ENCODE measurements around the gene CCDC63.
A peak's percentile ranks its signal among the peaks of the same experiment; 100 is the strongest.

The CCDC63 gene

DNA sequence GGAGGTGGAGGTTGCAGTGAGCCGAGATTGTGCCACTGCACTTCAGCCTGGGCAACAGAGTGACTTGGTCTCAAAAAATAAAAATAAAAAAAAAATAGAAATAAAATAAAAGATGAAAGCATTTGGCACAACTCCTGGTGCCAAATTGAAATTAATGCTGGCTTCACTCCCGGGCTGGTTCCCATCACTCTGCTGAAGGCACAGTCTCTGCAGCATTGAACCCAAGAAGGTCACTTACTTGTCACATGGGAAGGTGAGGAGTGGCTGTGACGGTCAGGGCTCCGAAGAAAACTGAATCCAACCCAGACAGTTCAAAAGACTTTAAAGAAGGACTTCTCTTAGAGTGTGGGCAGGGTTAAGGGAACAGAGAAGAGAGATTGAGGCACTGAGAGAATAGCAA lies 10.5 kb upstream of the CCDC63 start:
- Histone ChIP-seq H3K4me1 (ENCODE audit: insufficient read depth, poor library complexity, severe bottlenecking) (no peaks in the 10 kb centered on the region), H3K36me3 (ENCODE audit: low read depth) (no peaks in the 10 kb centered on the region), H3K4me3 (ENCODE audit: severe bottlenecking) (no peak overlapping the region), H3K27ac (ENCODE audit: poor library complexity, severe bottlenecking) (no peak overlapping the region), H3K27me3 (ENCODE audit: insufficient read depth, poor library complexity, severe bottlenecking) (no peaks in the 10 kb centered on the region), H3K9me3 (ENCODE audit: severe bottlenecking) (no peaks in the 10 kb centered on the region)
- ATAC-seq (ENCODE audit: low read depth) (no peak), DNase-seq (ENCODE audit: low spot score) (no peak)
- TF ChIP-seq, protein P1, sequence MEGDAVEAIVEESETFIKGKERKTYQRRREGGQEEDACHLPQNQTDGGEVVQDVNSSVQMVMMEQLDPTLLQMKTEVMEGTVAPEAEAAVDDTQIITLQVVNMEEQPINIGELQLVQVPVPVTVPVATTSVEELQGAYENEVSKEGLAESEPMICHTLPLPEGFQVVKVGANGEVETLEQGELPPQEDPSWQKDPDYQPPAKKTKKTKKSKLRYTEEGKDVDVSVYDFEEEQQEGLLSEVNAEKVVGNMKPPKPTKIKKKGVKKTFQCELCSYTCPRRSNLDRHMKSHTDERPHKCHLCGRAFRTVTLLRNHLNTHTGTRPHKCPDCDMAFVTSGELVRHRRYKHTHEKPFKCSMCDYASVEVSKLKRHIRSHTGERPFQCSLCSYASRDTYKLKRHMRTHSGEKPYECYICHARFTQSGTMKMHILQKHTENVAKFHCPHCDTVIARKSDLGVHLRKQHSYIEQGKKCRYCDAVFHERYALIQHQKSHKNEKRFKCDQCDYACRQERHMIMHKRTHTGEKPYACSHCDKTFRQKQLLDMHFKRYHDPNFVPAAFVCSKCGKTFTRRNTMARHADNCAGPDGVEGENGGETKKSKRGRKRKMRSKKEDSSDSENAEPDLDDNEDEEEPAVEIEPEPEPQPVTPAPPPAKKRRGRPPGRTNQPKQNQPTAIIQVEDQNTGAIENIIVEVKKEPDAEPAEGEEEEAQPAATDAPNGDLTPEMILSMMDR (IDR thresholded peaks at IDR 0.05; ENCODE audit: poor library complexity, severe bottlenecking): no peak

DNA sequence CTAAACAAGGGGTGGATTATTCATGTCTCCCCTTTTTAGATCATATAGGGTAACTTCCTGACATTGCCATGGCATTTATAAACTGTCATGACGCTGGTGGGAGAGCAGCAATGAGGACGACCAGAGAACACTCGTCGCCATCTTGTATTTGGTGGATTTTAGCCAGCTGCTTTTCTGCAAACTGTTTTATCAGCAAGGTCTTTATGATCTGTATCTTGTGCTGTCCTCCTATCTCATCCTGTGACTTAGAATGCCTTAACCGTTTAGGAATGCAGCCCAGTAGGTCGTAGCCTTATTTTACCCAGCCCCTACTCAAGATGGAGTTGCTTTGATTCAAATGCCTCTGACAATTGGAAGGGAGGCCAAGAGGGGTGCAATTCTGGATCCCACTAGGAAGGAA lies 5.8 kb upstream of the CCDC63 start:
- no peak overlapping the region for H3K4me3 ChIP-seq (ENCODE audit: severe bottlenecking)
- ATAC-seq (ENCODE audit: low read depth): no peak
- no peaks in the 10 kb centered on the region for H3K27me3 ChIP-seq (ENCODE audit: insufficient read depth, poor library complexity, severe bottlenecking)
- TF ChIP-seq, protein P1 (IDR thresholded peaks at IDR 0.05; ENCODE audit: poor library complexity, severe bottlenecking): no peak
- no peak for DNase-seq (ENCODE audit: low spot score)
- H3K4me1 ChIP-seq (ENCODE audit: insufficient read depth, poor library complexity, severe bottlenecking): peaks cover 5% of the 10 kb centered on the region
- no peaks in the 10 kb centered on the region for H3K9me3 ChIP-seq (ENCODE audit: severe bottlenecking)
- H3K27ac ChIP-seq (ENCODE audit: poor library complexity, severe bottlenecking): no peak overlapping the region
- H3K36me3 ChIP-seq (ENCODE audit: low read depth): no peaks in the 10 kb centered on the region

DNA sequence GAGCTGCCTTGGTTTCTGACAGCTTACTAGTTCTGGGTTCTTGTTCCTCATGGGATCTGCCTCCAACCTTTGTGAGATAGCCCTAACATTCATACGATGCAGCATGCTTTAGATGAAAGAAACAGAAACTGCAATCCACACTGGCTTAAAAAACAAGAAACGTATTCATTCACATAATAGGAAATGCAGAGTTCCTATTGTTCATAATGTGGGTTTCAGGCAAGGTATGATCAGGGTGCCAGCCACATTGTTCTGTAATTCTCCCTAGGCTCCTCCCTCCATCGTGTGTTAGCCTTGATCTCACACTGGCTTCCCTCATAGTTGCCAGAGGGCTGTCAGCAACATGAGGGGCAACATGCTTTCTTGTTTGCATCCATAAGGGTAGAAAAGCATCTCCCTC lies 2.7 kb upstream of the CCDC63 start:
- DNase-seq (ENCODE audit: low spot score): no peak
- peaks cover 5% of the 10 kb centered on the region for H3K4me1 ChIP-seq (ENCODE audit: insufficient read depth, poor library complexity, severe bottlenecking)
- H3K36me3 ChIP-seq (ENCODE audit: low read depth): no peaks in the 10 kb centered on the region
- ATAC-seq (ENCODE audit: low read depth): no peak
- H3K9me3 ChIP-seq (ENCODE audit: severe bottlenecking): no peaks in the 10 kb centered on the region
- H3K4me3 ChIP-seq (ENCODE audit: severe bottlenecking): no peak overlapping the region
- no peak overlapping the region for H3K27ac ChIP-seq (ENCODE audit: poor library complexity, severe bottlenecking)
- TF ChIP-seq, protein P1 (IDR thresholded peaks at IDR 0.05; ENCODE audit: poor library complexity, severe bottlenecking): no peak
- no peaks in the 10 kb centered on the region for H3K27me3 ChIP-seq (ENCODE audit: insufficient read depth, poor library complexity, severe bottlenecking)

DNA sequence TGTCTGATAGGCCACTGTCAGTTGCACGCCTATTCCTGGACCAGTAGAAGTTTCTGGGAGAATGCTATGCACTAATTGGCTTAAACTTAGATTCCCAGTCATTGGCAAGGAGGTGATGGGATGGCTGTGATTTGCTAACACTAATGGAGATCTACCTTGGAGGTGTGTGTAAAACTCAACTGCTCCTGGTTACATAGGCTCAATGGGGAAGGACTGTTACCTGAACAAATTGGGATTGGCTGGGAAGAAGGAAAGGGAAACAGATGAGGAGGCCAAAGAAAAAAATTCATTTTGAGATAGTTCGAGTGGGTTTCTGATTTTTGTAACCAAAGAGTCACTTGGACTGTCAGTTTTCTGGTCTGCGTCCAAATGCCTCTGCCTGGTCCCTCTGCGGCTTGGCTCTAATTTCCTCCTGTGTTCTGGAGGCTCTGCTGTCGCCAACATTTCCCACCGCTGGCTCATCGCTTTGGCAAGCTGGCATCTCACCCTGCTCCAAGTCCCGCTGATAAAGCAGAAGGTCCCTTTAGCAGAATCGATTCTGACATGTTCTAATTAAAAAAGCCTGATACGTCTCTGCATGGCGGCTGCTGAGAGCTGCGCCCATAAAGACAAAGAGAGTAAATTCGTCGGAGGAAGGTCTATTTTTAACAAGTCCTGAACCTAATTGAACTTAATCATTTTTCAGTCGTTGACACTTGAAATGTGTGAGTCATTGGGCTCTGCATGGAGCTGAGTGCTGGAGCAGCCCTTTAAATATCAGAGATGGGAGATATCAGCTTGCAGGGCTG lies 2.0 kb upstream of the CCDC63 start:
- Histone ChIP-seq H3K4me1 (ENCODE audit: insufficient read depth, poor library complexity, severe bottlenecking) (peaks cover 5% of the 10 kb centered on the region), H3K9me3 (ENCODE audit: severe bottlenecking) (no peaks in the 10 kb centered on the region), H3K27me3 (ENCODE audit: insufficient read depth, poor library complexity, severe bottlenecking) (no peaks in the 10 kb centered on the region), H3K4me3 (ENCODE audit: severe bottlenecking) (no peak overlapping the region), H3K27ac (ENCODE audit: poor library complexity, severe bottlenecking) (no peak overlapping the region), H3K36me3 (ENCODE audit: low read depth) (no peaks in the 10 kb centered on the region)
- DNase-seq (ENCODE audit: low spot score) (no peak), ATAC-seq (ENCODE audit: low read depth) (peak; percentile 59; the same call in 1 of the 3 replicates)
- TF ChIP-seq, protein P1 (IDR thresholded peaks at IDR 0.05; ENCODE audit: poor library complexity, severe bottlenecking): no peak

DNA sequence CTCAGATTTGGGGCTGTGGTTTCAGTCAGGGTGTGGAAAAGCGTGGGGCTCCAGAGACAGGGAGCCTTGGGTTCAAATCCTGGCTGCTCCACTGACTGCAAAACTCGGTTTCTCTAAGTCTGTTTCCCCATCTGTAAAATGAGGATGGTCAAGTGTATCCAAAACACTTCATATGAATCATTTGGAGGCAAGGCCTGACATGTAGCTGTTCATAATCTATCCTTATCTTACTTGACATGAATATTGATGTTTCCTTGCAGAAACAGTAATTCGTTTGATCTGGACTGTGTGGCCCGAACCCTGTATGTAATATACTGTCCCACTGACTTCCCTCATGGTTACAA lies 1.5 kb upstream of the CCDC63 start:
- TF ChIP-seq, protein P1 (IDR thresholded peaks at IDR 0.05; ENCODE audit: poor library complexity, severe bottlenecking): no peak
- Histone ChIP-seq H3K27me3 (ENCODE audit: insufficient read depth, poor library complexity, severe bottlenecking) (no peaks in the 10 kb centered on the region), H3K27ac (ENCODE audit: poor library complexity, severe bottlenecking) (no peak overlapping the region), H3K9me3 (ENCODE audit: severe bottlenecking) (no peaks in the 10 kb centered on the region), H3K36me3 (ENCODE audit: low read depth) (no peaks in the 10 kb centered on the region), H3K4me3 (ENCODE audit: severe bottlenecking) (no peak overlapping the region), H3K4me1 (ENCODE audit: insufficient read depth, poor library complexity, severe bottlenecking) (peaks cover 5% of the 10 kb centered on the region)
- DNase-seq (ENCODE audit: low spot score): no peak
- peak; percentile 30; the same call in 1 of the 3 replicates for ATAC-seq (ENCODE audit: low read depth)

Measured in RWPE2 (cell line).